HG03159 (cell line): ENCODE measurements around the gene IL23A.
"Not testable (repeated sequence)": the region's sequence is repeated elsewhere in the genome, so short reads cannot be mapped to it uniquely, and the experiment has no call there.

ENCODE experiments used
- ATAC-seq: cut with Tn5 transposase; IDR thresholded peaks from one replicate; pipeline ENCODE4 v1.9.1; 2021; ENCODE audit warnings: mild to moderate bottlenecking, moderate library complexity; ENCODE audit not compliant: unreplicated experiment

Gene IL23A

DNA sequence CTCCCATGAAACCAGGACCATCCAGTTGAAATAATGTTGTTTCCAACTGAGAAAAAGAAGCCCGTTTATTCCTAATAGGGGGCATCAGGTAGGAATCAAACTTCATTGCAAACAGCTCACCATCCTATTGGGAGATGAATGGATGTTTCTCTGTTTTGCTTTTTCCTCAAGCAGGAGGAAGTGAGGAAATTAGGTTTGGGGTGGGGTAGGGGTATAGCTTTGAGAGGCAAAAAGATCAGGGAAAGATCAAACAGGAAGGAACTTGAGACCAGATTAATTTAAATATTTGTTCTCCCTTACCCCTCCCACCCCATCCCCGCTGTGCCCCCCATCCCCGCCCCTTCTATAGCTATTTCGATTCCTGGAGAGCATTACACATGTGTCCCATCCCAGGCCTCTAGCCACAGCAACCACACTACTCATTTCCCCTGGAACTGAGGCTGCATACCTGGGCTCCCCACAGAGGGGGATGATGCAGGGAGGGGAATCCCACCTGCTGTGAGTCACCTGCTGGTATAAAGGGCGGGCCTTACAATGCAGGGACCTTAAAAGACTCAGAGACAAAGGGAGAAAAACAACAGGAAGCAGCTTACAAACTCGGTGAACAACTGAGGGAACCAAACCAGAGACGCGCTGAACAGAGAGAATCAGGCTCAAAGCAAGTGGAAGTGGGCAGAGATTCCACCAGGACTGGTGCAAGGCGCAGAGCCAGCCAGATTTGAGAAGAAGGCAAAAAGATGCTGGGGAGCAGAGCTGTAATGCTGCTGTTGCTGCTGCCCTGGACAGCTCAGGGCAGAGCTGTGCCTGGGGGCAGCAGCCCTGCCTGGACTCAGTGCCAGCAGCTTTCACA lies at the start of gene IL23A:
TSS of gene IL23A (plus strand) at position 577 of the 850 bp plus-strand sequence. CDS start at position 738, 161 bp downstream.
- no peak for ATAC-seq

GRCh38 chr12:56293795-56294194 lies 44.9 kb upstream of the IL23A start:
- no peak for ATAC-seq

GRCh38 chr12:56296295-56296694 lies 42.4 kb upstream of the IL23A start:
- no peak for ATAC-seq

DNA sequence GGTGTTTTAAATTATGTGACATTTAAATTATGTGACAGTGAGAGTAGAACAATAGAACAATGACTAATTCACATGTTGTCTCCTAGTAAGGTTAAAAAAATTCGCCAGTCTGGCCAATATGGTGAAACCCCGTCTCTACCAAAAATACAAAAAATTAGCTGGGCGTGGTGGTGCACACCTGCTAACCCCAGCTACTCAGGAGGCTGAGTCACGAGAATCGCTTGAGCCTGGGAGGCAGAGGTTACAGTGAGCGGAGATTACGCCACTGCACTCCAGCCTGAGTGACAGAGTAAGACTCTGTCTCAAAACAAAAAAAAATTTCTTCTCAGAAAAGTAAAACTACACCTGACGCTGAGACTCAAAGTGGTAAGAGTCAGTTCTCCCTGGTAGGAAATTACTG lies 41.3 kb upstream of the IL23A start:
- ATAC-seq = no peak

DNA sequence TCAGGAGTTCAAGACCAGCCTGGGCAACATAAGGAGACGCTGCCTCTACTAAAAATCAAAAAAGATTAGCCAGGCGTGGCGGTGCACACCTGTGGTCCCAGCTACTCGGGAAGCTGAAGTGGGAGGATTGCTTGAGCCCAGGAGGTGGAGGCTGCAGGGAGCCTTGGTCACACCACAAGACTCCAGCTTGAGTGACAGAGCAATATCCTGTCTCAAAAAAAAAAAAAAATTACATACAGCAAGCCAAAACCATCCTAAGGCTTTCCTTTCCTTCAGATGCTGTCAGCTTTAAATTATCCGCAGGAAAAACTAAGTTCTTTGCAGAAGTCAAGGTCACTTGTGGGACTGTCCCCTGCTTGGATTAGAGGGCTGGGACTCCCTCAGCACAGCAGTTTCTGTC lies 39.9 kb upstream of the IL23A start:
- no peak for ATAC-seq

GRCh38 chr12:56299308-56299852 lies 39.3 kb upstream of the IL23A start:
- no peak for ATAC-seq

GRCh38 chr12:56299853-56300643 lies 38.6 kb upstream of the IL23A start, which contains the start of gene CS:
CS (minus strand) TSS chr12:56300330; CDS start chr12:56300201, 129 bp downstream.
- peak; percentile 90 for ATAC-seq

- ATAC-seq = no peak
These were observed 37.8 kb upstream of the IL23A start for GRCh38 chr12:56300644-56301464.

DNA sequence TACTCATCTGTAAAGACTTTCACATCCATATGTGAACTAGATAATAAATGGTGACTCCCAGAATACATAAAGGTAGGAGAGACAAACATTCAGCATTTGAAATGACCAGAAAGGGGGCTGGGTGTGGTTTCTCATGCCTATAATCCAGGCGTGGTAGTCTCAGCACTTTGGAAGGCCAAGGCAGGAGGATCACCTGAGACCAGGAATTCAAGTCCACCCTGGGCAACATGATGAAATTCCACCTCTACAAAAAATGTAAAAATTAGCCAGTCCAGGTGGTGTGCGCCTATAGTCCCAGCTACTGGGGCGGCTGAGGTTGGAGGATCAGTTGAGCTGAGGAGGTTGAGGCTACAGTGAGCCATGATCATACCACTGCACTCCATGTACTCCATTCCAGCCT lies 34.4 kb upstream of the IL23A start:
- ATAC-seq = no peak

DNA sequence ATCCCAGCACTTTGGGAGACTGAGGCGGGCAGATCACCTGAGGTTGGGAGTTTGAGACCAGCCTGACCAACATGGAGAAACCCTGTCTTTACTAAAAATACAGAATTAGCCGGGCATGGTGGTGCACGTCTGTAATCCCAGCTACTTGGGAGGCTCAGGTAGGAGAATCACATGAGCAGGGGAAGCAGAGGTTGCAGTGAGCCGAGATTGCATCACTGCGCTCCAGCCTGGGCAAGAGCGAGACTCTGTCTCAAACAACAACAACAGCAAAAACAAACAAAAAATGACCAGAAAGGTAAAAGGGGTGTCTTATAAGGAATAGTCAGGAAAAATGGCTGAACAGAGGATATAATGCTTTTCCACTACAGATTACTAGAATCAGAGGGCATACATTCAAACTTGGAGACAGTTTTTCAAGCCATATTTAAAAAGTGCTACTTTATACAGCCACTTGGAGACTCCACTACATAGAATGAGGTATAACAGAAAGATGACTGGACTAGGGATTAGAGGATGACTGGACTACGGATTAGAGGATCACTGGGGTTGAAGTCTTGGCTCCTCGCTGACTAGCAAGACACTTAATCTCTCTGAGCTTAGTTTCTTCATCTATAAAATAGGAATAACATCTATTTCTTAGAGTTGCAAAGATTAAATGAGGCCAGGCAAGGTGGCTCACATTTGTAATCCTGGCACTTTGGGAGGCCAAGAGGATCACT lies 33.7 kb upstream of the IL23A start:
- ATAC-seq = no peak

DNA sequence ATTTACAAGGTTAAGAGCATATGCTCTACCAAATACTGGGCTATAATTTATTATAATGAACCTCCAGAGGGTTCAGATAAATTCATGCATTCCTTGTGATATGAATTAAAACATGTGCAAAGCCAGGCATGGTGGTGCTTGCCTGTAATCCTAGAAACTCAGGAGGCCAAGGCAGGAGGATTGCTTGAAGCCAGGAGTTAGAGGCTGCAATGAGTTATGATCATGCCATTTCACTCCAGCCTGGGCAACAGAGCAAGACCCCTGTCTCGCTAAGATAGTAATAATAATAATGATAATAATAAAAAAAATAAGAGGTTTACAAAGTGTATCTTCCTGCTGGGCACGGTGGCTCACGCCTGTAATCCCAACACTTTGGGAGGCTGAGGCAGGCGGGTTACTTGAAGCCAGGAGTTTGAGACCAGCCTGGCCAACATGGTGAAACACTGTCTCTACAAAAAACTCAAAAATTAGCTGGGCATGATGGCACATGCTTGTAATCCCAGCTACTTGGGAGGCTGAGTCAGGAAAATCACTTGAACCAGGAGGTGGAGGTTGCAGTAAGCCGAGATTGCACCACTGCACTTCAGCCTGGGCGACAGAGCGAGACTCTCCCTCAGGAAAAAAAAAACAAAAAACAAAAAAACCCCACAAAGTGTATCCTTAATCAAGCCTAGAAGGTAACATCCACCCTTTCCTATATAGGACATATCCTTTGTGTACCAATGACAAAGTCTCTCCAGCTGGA lies 31.3 kb upstream of the IL23A start:
- no peak for ATAC-seq

- no peak for ATAC-seq
These were observed 30.0 kb upstream of the IL23A start for GRCh38 chr12:56308714-56309113.

GRCh38 chr12:56311003-56311402 lies 27.7 kb upstream of the IL23A start:
- ATAC-seq = no peak

- no peak for ATAC-seq
These were observed 23.4 kb upstream of the IL23A start for GRCh38 chr12:56315249-56315621.

DNA sequence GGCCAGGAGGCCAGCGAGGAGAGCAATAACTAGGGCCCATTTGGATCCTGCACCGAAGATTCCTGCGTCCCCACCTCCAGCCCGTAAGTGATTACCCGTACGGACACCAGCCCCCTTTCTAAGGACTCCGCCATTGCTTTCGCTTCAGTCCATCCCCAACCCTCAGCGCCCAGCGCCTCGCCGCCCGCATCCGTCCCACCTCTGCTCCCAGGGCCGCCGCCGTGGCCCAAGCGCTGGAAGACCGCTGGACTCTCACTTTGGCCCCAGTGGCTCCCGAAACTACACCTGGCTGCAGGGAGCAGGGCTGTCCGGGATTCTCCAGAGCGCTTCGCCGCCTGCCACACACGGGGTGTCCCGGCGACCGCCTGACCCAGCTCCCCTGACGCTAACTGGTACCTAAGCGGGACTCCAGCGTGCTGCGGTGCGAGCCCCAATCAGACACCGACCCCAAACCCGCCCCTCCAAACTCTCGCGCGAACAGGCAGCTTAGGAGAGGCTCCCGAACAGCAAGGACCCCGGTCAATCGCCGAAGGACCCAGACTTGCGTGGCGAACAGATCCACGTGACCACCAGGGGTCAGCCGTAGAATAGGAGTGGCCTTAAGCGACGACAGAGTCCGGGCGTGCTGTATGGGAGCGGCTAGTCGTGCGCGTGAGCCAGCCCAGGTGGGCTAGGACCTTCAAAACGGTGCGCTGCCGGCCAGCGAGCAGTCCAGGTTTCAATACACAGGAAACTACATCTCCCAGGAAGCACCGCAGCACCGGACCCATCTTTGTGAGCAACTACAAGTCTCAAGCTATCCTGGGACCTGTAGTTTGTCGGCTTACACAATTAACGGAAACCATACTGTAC lies 22.8 kb upstream of the IL23A start, which contains the start of gene CNPY2:
TSS of gene CNPY2 (minus strand) at position 367 of the 852 bp plus-strand sequence. CDS start 771 bp downstream, outside the sequence.
- peak; percentile 90 for ATAC-seq

DNA sequence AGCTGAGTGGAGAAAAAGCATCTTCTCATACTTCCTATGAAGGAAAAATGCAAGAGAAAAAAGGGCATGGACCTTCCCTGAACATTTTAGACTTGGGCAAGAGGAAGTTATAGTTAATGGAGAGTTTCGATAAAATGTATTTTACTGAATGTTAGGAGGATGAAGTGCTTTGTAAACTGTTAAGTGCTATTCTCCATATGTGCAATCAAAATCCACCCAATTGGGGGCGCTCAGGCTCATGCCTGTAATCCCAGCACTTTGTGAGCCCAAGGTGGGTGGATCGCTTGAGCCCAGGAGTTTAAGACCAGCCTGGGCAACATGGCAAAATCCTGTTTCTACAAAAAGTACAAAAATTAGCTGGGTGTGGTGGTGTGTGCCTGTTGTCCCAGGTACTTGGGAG lies 21.0 kb upstream of the IL23A start:
- no peak for ATAC-seq

DNA sequence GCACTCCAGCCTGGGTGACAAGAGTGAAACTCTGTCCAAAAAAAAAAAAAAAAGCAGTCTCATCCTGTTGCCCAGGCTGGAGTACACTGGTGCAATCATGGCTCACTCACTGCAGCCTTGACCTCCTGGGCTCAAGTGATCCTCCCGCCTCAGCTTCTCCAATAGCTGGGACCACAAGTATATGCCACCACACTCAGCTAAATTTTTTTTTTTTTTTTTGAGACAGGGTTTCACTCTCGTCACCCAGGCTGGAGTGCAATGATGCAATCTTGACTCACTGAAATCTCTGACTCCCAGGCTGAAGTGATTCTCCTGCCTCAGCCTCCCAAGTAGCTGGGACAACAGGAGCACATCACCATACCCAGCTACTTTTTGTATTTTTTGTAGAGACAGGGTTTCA lies 17.7 kb upstream of the IL23A start:
- no peak for ATAC-seq

- ATAC-seq = not testable (repeated sequence)
These were observed 17.1 kb upstream of the IL23A start for GRCh38 chr12:56321610-56322009.
